Cardiac fibroblast (primary cell): ENCODE measurements around the gene RSPRY1.

Experiments used
- DNase-seq, 2 donors: peaks; one replicate each; pipeline versions ENCODE4 v3.0.0 to v3.0.0-alpha.2; 2010; ENCODE audit warnings: low read depth in 2 of 2
- H3K4me3 ChIP-seq, 2 donors: replicated peaks in 1 of 2; 1 replicate in 1 of 2; 2 replicates in 1 of 2; pipeline ENCODE4 v1.5.1; 2011; ENCODE audit warnings: low read depth in 2 of 2, low read length in 2 of 2, mild to moderate bottlenecking in 2 of 2, moderate library complexity in 1 of 2
- CTCF ChIP-seq: IDR thresholded peaks from one replicate; pipeline ENCODE4 v1.5.1; 2011; ENCODE audit warnings: low read depth, mild to moderate bottlenecking, low read length, inconsistent platforms

RSPRY1 gene

GRCh38 chr16:57202095-57202886, 16.2 kb downstream of the RSPRY1 start:
- TF ChIP-seq CTCF: no peak
- no peak for DNase-seq

GRCh38 chr16:57203451-57203850, 17.3 kb downstream of the RSPRY1 start:
- no peak overlapping the region for H3K4me3 ChIP-seq
- no peak for TF ChIP-seq CTCF
- no peak for DNase-seq

More at GRCh38 chr16:57202095-57202886, 16.2 kb downstream of the RSPRY1 start:
- no peak overlapping the region for H3K4me3 ChIP-seq

GRCh38 chr16:57204675-57205074, 18.5 kb downstream of the RSPRY1 start:
- peak; percentile 2 for TF ChIP-seq CTCF
- no peak overlapping the region for H3K4me3 ChIP-seq
- no peak for DNase-seq

- TF ChIP-seq CTCF: no peak
- H3K4me3 ChIP-seq: no peak overlapping the region
- no peak for DNase-seq
Observed at GRCh38 chr16:57208926-57209325, 22.8 kb downstream of the RSPRY1 start.

GRCh38 chr16:57209780-57210179, 23.7 kb downstream of the RSPRY1 start:
- no peak for TF ChIP-seq CTCF
- DNase-seq: no peak
- H3K4me3 ChIP-seq: no peak overlapping the region

GRCh38 chr16:57213462-57213861, 27.3 kb downstream of the RSPRY1 start:
- no peak for TF ChIP-seq CTCF
- no peak for DNase-seq
- H3K4me3 ChIP-seq: no peak overlapping the region

GRCh38 chr16:57216968-57217367, 30.8 kb downstream of the RSPRY1 start:
- no peak for TF ChIP-seq CTCF
- H3K4me3 ChIP-seq: no peak overlapping the region
- DNase-seq: no peak
